Measurements from ENCODE around the gene KIAA0753.

- TF ChIP-seq CTCF (IDR thresholded peaks at IDR 0.05 in 4 of 5, conservative IDR thresholded peaks at IDR 0.05 in 1 of 5) (no peak), POLR2A (IDR thresholded peaks at IDR 0.05) (no peak)
These were observed 70.9 kb downstream of the KIAA0753 start for GRCh38 chr17:6569370-6570285.
